Esophagus muscularis mucosa (tissue), 3 donors: Measurements from ENCODE around the gene NOTO.

Experiments
- POLR2AphosphoS5 ChIP-seq, 2 donors: sonication (generic); formaldehyde crosslinking; IDR thresholded peaks; one replicate each; pipeline ENCODE4 v1.6.1; 2017; ENCODE audit warnings: antibody characterized with exemption in 2 of 2
- TF ChIP-seq, protein P1 (sequence below), 3 experiments: fragments of 200-600 bp in 2 of 3; fragments of 450-650 bp in 1 of 3; sonication (generic) in 2 of 3; IDR thresholded peaks; one replicate each; pipeline ENCODE4 v1.5.1; 2017 to 2019; ENCODE audit warnings: antibody characterized with exemption in 3 of 3, mild to moderate bottlenecking in 2 of 3, moderate library complexity in 1 of 3

DNA sequence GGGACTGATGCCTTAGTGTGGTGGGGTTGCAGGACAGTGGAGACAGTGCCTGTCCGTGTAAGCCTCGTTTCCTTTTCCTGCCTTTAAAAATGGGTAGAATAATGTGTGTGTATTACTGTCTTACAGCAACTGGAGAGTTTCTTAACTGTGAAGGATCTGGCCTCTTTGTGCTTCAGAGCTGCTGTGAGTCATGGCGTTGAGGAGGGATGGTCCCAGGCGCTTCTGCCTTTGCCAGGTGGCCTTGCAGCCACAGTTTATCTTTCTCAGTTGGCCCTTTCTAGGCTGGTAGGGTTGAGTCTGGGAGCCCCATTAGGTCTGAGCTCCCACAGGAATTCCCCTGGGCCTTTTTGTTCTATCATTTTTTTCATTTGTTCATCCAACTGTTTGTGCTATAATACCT, 21.4 kb downstream of the NOTO start:
- TF ChIP-seq, protein P1, sequence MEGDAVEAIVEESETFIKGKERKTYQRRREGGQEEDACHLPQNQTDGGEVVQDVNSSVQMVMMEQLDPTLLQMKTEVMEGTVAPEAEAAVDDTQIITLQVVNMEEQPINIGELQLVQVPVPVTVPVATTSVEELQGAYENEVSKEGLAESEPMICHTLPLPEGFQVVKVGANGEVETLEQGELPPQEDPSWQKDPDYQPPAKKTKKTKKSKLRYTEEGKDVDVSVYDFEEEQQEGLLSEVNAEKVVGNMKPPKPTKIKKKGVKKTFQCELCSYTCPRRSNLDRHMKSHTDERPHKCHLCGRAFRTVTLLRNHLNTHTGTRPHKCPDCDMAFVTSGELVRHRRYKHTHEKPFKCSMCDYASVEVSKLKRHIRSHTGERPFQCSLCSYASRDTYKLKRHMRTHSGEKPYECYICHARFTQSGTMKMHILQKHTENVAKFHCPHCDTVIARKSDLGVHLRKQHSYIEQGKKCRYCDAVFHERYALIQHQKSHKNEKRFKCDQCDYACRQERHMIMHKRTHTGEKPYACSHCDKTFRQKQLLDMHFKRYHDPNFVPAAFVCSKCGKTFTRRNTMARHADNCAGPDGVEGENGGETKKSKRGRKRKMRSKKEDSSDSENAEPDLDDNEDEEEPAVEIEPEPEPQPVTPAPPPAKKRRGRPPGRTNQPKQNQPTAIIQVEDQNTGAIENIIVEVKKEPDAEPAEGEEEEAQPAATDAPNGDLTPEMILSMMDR (IDR thresholded peaks at IDR 0.05), result no peak
- TF ChIP-seq POLR2AphosphoS5 (IDR thresholded peaks at IDR 0.05), result no peak
